GM23338 (cell line): ENCODE measurements around the gene EIF4E2. TPM values are rescaled to one million over a fixed set of nuclear protein-coding genes. Genes with fewer than 3 reads are reported as not detected.

Source experiments
- ATAC-seq: fragments of 200-7000 bp; cut with Tn5 transposase; 3 replicates; pipeline ENCODE4 v1.9.1; 2020
- DNase-seq: peaks from one replicate; pipeline ENCODE4 v3.0.0-alpha.2; 2015; ENCODE audit warnings: low spot score
- H2AFZ ChIP-seq: fragments of 200-600 bp; sonication (generic); 2 replicates; pipeline ENCODE4 v1.8.0; 2016; ENCODE audit warnings: antibody characterized with exemption, mild to moderate bottlenecking, moderate library complexity
- H3F3A ChIP-seq: fragments of 200-600 bp; sonication (generic); replicated peaks from 2 replicates; pipeline ENCODE4 v1.8.0; 2017; ENCODE audit warnings: antibody characterized with exemption, mixed run types, low read depth
- H3K27ac ChIP-seq: fragments of 200-600 bp; sonication (generic); 2 replicates; pipeline ENCODE4 v1.6.1; 2016; ENCODE audit warnings: low read depth
- H3K27me3 ChIP-seq: fragments of 200-600 bp; sonication (generic); 2 replicates; pipeline ENCODE4 v1.8.0; 2016; ENCODE audit warnings: mild to moderate bottlenecking, mixed run types, moderate library complexity; ENCODE audit not compliant: insufficient read depth
- H3K36me3 ChIP-seq: fragments of 200-600 bp; sonication (generic); 2 replicates; pipeline ENCODE4 v1.8.0; 2016; ENCODE audit warnings: mild to moderate bottlenecking; ENCODE audit not compliant: insufficient read depth
- H3K4me1 ChIP-seq: fragments of 200-600 bp; sonication (generic); 2 replicates; pipeline ENCODE4 v1.8.0; 2016; ENCODE audit warnings: mild to moderate bottlenecking, moderate library complexity; ENCODE audit not compliant: insufficient read depth
- H3K4me2 ChIP-seq: fragments of 200-600 bp; sonication (generic); 2 replicates; pipeline ENCODE4 v1.7.1; 2017; ENCODE audit warnings: mixed run types
- H3K4me3 ChIP-seq: fragments of 200-600 bp; sonication (generic); 2 replicates; pipeline ENCODE4 v1.6.1; 2016; ENCODE audit warnings: mixed run types
- H3K79me2 ChIP-seq: fragments of 200-600 bp; sonication (generic); replicated peaks from 2 replicates; pipeline ENCODE4 v1.8.0; 2017; ENCODE audit warnings: mild to moderate bottlenecking; ENCODE audit not compliant: insufficient read depth
- H3K9me2 ChIP-seq: fragments of 200-600 bp; sonication (generic); 2 replicates; pipeline ENCODE4 v1.8.0; 2017; ENCODE audit not compliant: insufficient read depth
- H4K20me1 ChIP-seq: fragments of 200-600 bp; sonication (generic); replicated peaks from 2 replicates; pipeline ENCODE4 v1.8.0; 2017; ENCODE audit warnings: mild to moderate bottlenecking; ENCODE audit not compliant: insufficient read depth
- H3K27ac Mint-ChIP-seq: 2 replicates; pipeline ENCODE4 v1.8.0; 2020; ENCODE audit warnings: inconsistent platforms, mild to moderate bottlenecking, moderate library complexity, mixed read lengths
- H3K27me3 Mint-ChIP-seq: 3 replicates; pipeline ENCODE4 v1.8.0; 2022; ENCODE audit warnings: low read depth, mild to moderate bottlenecking, moderate library complexity, mixed read lengths, inconsistent platforms; ENCODE audit not compliant: insufficient read depth, poor library complexity
- H3K36me3 Mint-ChIP-seq: 3 replicates; pipeline ENCODE4 v1.8.0; 2021; ENCODE audit warnings: low read depth, mild to moderate bottlenecking, inconsistent platforms, moderate library complexity, mixed read lengths
- H3K4me1 Mint-ChIP-seq: 3 replicates; pipeline ENCODE4 v1.8.0; 2020; ENCODE audit warnings: mild to moderate bottlenecking, inconsistent platforms, mixed read lengths
- H3K4me3 Mint-ChIP-seq: 3 replicates; pipeline ENCODE4 v1.8.0; 2021; ENCODE audit warnings: moderate library complexity, mild to moderate bottlenecking, inconsistent platforms, mixed read lengths
- H3K9me3 Mint-ChIP-seq: 3 replicates; pipeline ENCODE4 v1.8.0; 2020; ENCODE audit warnings: moderate library complexity, mild to moderate bottlenecking, inconsistent platforms, mixed read lengths
- CREB1 ChIP-seq: fragments of 250-450 bp; sonication (Bioruptor Pico); IDR thresholded peaks from 2 replicates; pipeline ENCODE4 v1.5.0; 2020; ENCODE audit warnings: low read depth, mild to moderate bottlenecking, moderate library complexity
- CTCF ChIP-seq, 2 experiments: fragments of 200-600 bp in 1 of 2; sonication (generic) in 1 of 2; conservative IDR thresholded peaks; 2 replicates each; pipeline versions ENCODE4 v1.5.1 to v1.6.1; 2016 to 2017; ENCODE audit warnings: antibody characterized with exemption in 2 of 2, low read depth in 2 of 2, mild to moderate bottlenecking in 2 of 2, moderate library complexity in 1 of 2
- EZH2 ChIP-seq: fragments of 200-600 bp; sonication (generic); IDR thresholded peaks from one replicate; pipeline ENCODE4 v1.8.0; 2017; ENCODE audit warnings: antibody characterized with exemption, mild to moderate bottlenecking, low read depth; ENCODE audit not compliant: unreplicated experiment
- EZH2phosphoT487 ChIP-seq: fragments of 200-600 bp; sonication (generic); IDR thresholded peaks from one replicate; pipeline ENCODE4 v1.8.1; 2018; ENCODE audit warnings: antibody characterized with exemption; ENCODE audit not compliant: unreplicated experiment
- NANOG ChIP-seq: IDR thresholded peaks from 2 replicates; pipeline ENCODE4 v1.6.1; 2016; ENCODE audit warnings: antibody characterized with exemption, borderline replicate concordance
- POLR2AphosphoS5 ChIP-seq: IDR thresholded peaks from 2 replicates; pipeline ENCODE4 v1.6.1; 2016; ENCODE audit warnings: antibody characterized with exemption, low read depth
- REST ChIP-seq: IDR thresholded peaks from one replicate; pipeline ENCODE4 v1.6.1; 2018; ENCODE audit warnings: antibody characterized with exemption; ENCODE audit not compliant: unreplicated experiment
- STAT1 ChIP-seq: IDR thresholded peaks from one replicate; pipeline ENCODE4 v1.6.1; 2016; ENCODE audit warnings: antibody characterized with exemption; ENCODE audit not compliant: unreplicated experiment
- ZNF114 ChIP-seq: fragments of 250-450 bp; sonication (Bioruptor Pico); IDR thresholded peaks from 2 replicates; pipeline ENCODE4 v1.5.0; 2020; ENCODE audit warnings: mild to moderate bottlenecking, moderate library complexity
- ZNF331 ChIP-seq: fragments of 250-450 bp; sonication (Bioruptor Pico); IDR thresholded peaks from 2 replicates; pipeline ENCODE4 v1.5.0; 2020; ENCODE audit warnings: low read depth, mild to moderate bottlenecking, moderate library complexity
- ZNF462 ChIP-seq: fragments of 250-450 bp; sonication (Bioruptor Pico); IDR thresholded peaks from 2 replicates; pipeline ENCODE4 v1.5.0; 2020; ENCODE audit warnings: mild to moderate bottlenecking, moderate library complexity
- polyA plus RNA-seq: library from polyadenylated mRNA; unstranded; fragments of >200 nt; fragmentation: Nextera tagmentation; extraction: Ambion mirVana; gene quantifications from 2 replicates; pipeline ENCODE4 v1.2.1, GENCODE V29; 2016
- total RNA-seq: library from RNA; depleted of rRNA; stranded (reverse); fragments of >200 nt; shearing (Covaris generic); gene quantifications from 2 replicates; pipeline ENCODE4 v1.2.3, GENCODE V29; 2014

The EIF4E2 gene
- total and polyA plus RNA-seq, 2 experiments from 2014 or later, result 68.1 to 152 TPM

- Histone ChIP-seq H3K4me1 (peaks cover 21% of the 10 kb centered on the region; the same call in 1 of the 2 replicates), H3K27me3 (peaks cover 46% of the 10 kb centered on the region), H2AFZ (0 out of 2 replicates have a peak overlapping the region, but pooled peaks have one; percentile 52), H3K36me3 (no peaks in the 10 kb centered on the region), H3K79me2 (no peaks in the 10 kb centered on the region), H3K4me3 (peak overlapping the region; percentile 20; the same call in 1 of the 2 replicates), H3K27ac (no peak overlapping the region), H3K4me2 (peak overlapping the region; percentile 51; the same call in 1 of the 2 replicates), H3K9me2 (no peaks in the 10 kb centered on the region), H4K20me1 (no peaks in the 10 kb centered on the region), H3F3A (no peaks in the 10 kb centered on the region; the same call in 1 of the 2 replicates)
- peaks cover 30% of the 10 kb centered on the region for H3K4me1 Mint-ChIP-seq
- H3K9me3 Mint-ChIP-seq, result no peaks in the 10 kb centered on the region
- no peak overlapping the region for H3K27ac Mint-ChIP-seq
- TF ChIP-seq STAT1 (no peak), EZH2phosphoT487 (no peak), REST (no peak), CREB1 (no peak), POLR2AphosphoS5 (no peak), ZNF331 (no peak), ZNF462 (no peak), EZH2 (no peak), CTCF (conservative IDR thresholded peaks at IDR 0.05; ENCODE audit: low read depth in 2 of 2) (no peak), NANOG (no peak), ZNF114 (CRISPR knock-in tag) (no peak)
- H3K4me3 Mint-ChIP-seq, result peak overlapping the region; percentile 34; the same call in 1 of the 3 replicates
- ATAC-seq, result peak; percentile 4; the same call in 2 of the 3 replicates
- no peaks in the 10 kb centered on the region for H3K36me3 Mint-ChIP-seq
- DNase-seq, result no peak
- H3K27me3 Mint-ChIP-seq, result peaks cover 63% of the 10 kb centered on the region
These were observed 44.6 kb upstream of the EIF4E2 start for GRCh38 chr2:232505856-232506255.
